ENCODE results near the gene SFMBT1.

- TF ChIP-seq CTCF (IDR thresholded peaks at IDR 0.05) (no peak), NRF1 (IDR thresholded peaks at IDR 0.05; ENCODE audit: low read depth, low read length) (no peak), REST (IDR thresholded peaks at IDR 0.05; ENCODE audit: low read depth, low read length) (no peak), RFX5 (IDR thresholded peaks at IDR 0.05; ENCODE audit: low read length) (no peak), EP300 (IDR thresholded peaks at IDR 0.05; ENCODE audit: borderline replicate concordance in 1 of 2, low read depth in 1 of 2, low read length in 1 of 2) (no peak), EZH2phosphoT487 (IDR thresholded peaks at IDR 0.05; ENCODE audit: borderline replicate concordance, low read depth) (no peak), FOXM1 (IDR thresholded peaks at IDR 0.05; ENCODE audit: low read depth) (no peak), ZBTB33 (IDR thresholded peaks at IDR 0.05; ENCODE audit: borderline replicate concordance, low read depth) (no peak), RAD21 (IDR thresholded peaks at IDR 0.05; ENCODE audit: low read length) (no peak), MXI1 (IDR thresholded peaks at IDR 0.05; ENCODE audit: low read depth, low read length) (no peak), RXRA (IDR thresholded peaks at IDR 0.05; ENCODE audit: borderline replicate concordance, low read depth) (no peak), TAF1 (IDR thresholded peaks at IDR 0.05; ENCODE audit: borderline replicate concordance, low read depth, low read length) (no peak), IRF3 (IDR thresholded peaks at IDR 0.05; ENCODE audit: low read depth, low read length) (no peak), YY1 (IDR thresholded peaks at IDR 0.05; ENCODE audit: low read depth) (no peak)
These were observed 152.2 kb downstream of the SFMBT1 start for GRCh38 chr3:52893723-52894122.
